Testis (tissue), 3 donors: ENCODE data around the gene UNC13C. TPM values are rescaled to one million over a fixed set of nuclear protein-coding genes. Genes with fewer than 3 reads are reported as not detected.

Source experiments
- DNase-seq: peaks from one replicate; pipeline ENCODE4 v3.0.0-alpha.2; 2019
- H3K27ac ChIP-seq, 2 donors: fragments of 200-600 bp; sonication (generic); one replicate each; pipeline ENCODE4 v1.5.1; 2019
- H3K27me3 ChIP-seq: fragments of 200-600 bp; sonication (generic); one replicate; pipeline ENCODE4 v1.5.1; 2019
- H3K36me3 ChIP-seq: fragments of 200-600 bp; sonication (generic); one replicate; pipeline ENCODE4 v1.5.1; 2017; ENCODE audit warnings: low read depth; ENCODE audit errors: missing control alignments
- H3K4me1 ChIP-seq: fragments of 200-600 bp; sonication (generic); one replicate; pipeline ENCODE4 v1.5.1; 2019
- H3K4me3 ChIP-seq, 2 donors: fragments of 200-600 bp; sonication (generic); one replicate each; pipeline ENCODE4 v1.5.1; 2017 to 2019
- H3K9me3 ChIP-seq: fragments of 200-600 bp; sonication (generic); one replicate; pipeline ENCODE4 v1.5.1; 2017
- POLR2A ChIP-seq: fragments of 450-650 bp; IDR thresholded peaks from one replicate; pipeline ENCODE4 v1.6.1; 2017; ENCODE audit warnings: antibody characterized with exemption, mild to moderate bottlenecking, moderate library complexity
- WGBS, 2 donors: methylation state at CpG; one replicate each; pipeline ENCODE4 v1.1.5; 2018; 5-methylcytosine and 5-hydroxymethylcytosine counted together
- intact Hi-C: fragments of 100-400 bp; cut with DNase I; formaldehyde crosslinking; loops from one replicate; pipeline ENCODE4 v1.15.1; 2023; ENCODE audit warnings: low total_unique reads
- polyA plus RNA-seq: library from polyadenylated mRNA; stranded (reverse); fragments of 350-450 nt; fragmentation: Illumina TruSeq; extraction: RNeasy Lipid Tissue Mini Kit (QIAGEN cat#74804); gene quantifications from one replicate; pipeline ENCODE4 v1.2.3, GENCODE V29; 2014; ENCODE audit warnings: low read depth, low replicate concordance; ENCODE audit not compliant: insufficient read depth
- total RNA-seq, 2 donors: library from RNA; depleted of rRNA; stranded (reverse); fragments of >200 nt; gene quantifications; one replicate each; pipeline ENCODE4 v1.2.3, GENCODE V29; 2016
- TF ChIP-seq, protein P1 (sequence below), 3 experiments: fragments of 450-650 bp in 2 of 3; fragments of 200-600 bp in 1 of 3; sonication (generic) in 1 of 3; IDR thresholded peaks; one replicate each; pipeline ENCODE4 v1.5.1; 2016 to 2019; ENCODE audit warnings: antibody characterized with exemption in 3 of 3, mild to moderate bottlenecking in 2 of 3, moderate library complexity in 1 of 3

UNC13C gene
- total and polyA plus RNA-seq, 3 donors from 2014 or later: 6.1 to 24.7 (median 8.8) TPM

DNA sequence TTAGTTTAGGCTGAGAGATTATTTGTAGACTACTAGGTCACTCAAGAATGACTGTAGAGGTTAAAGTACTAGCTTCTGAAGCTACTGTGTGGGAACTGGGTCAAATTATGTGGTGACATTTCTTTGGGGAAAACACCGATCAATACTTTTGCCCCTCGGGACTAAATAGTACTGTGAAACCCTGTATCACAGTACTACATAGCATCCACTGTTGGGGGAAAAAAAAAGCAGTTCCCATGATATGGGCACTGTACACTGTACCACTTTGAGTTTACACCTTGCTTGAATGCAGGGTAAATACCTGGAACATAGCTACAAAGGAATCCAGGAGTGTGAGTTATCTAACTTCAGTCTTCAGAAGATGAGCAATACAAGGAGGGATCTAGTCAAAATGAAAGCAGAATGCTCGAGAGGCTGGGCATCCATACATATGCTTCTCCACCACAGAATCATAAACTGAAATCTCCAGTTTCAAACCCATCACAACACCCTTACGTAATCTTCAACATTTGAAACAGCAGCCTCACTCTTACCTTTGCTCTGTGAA is 311.4 kb downstream of the UNC13C start:
- no peaks in the 10 kb centered on the region for H3K4me1 ChIP-seq
- intact Hi-C loops: no loop called here
- H3K4me3 ChIP-seq: no peak overlapping the region
- 68 to 85% methylated on average over 4 of the region's 4 CpGs for WGBS, 2 donors
- no peak for DNase-seq
- no peaks in the 10 kb centered on the region for H3K27me3 ChIP-seq
- TF ChIP-seq, protein P1, sequence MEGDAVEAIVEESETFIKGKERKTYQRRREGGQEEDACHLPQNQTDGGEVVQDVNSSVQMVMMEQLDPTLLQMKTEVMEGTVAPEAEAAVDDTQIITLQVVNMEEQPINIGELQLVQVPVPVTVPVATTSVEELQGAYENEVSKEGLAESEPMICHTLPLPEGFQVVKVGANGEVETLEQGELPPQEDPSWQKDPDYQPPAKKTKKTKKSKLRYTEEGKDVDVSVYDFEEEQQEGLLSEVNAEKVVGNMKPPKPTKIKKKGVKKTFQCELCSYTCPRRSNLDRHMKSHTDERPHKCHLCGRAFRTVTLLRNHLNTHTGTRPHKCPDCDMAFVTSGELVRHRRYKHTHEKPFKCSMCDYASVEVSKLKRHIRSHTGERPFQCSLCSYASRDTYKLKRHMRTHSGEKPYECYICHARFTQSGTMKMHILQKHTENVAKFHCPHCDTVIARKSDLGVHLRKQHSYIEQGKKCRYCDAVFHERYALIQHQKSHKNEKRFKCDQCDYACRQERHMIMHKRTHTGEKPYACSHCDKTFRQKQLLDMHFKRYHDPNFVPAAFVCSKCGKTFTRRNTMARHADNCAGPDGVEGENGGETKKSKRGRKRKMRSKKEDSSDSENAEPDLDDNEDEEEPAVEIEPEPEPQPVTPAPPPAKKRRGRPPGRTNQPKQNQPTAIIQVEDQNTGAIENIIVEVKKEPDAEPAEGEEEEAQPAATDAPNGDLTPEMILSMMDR (IDR thresholded peaks at IDR 0.05): no peak
- TF ChIP-seq POLR2A: no peak
- no peaks in the 10 kb centered on the region for H3K36me3 ChIP-seq
- no peaks in the 10 kb centered on the region for H3K9me3 ChIP-seq
- H3K27ac ChIP-seq: no peak overlapping the region

DNA sequence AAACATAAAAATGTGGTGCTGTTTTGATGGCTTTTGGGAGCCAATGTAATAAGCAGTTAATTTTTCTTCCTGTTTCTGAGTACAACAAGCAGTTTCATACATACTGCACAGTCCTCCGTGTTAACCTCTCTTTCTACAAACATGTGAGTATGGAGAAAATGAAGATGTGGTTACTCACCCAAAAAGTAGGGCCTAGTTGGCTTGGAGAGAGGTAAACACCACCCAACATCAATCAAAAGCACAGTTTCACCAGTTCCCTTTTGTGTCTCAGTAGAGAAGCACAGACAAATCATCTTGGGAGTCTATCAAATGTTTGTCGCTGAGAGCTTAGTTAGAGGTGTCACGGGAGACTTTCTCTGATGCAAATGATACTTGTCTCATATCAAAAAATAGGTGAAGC is 320.2 kb downstream of the UNC13C start:
- intact Hi-C loops: no loop called here
- DNase-seq: no peak
- Histone ChIP-seq H3K4me3 (no peak overlapping the region), H3K9me3 (no peaks in the 10 kb centered on the region), H3K36me3 (no peaks in the 10 kb centered on the region), H3K27me3 (no peaks in the 10 kb centered on the region), H3K27ac (no peak overlapping the region), H3K4me1 (no peaks in the 10 kb centered on the region)
- WGBS, 2 donors: 89 to 94% methylated on average over 3 of the region's 3 CpGs
- TF ChIP-seq, protein P1 (IDR thresholded peaks at IDR 0.05): no peak
- TF ChIP-seq POLR2A: no peak

DNA sequence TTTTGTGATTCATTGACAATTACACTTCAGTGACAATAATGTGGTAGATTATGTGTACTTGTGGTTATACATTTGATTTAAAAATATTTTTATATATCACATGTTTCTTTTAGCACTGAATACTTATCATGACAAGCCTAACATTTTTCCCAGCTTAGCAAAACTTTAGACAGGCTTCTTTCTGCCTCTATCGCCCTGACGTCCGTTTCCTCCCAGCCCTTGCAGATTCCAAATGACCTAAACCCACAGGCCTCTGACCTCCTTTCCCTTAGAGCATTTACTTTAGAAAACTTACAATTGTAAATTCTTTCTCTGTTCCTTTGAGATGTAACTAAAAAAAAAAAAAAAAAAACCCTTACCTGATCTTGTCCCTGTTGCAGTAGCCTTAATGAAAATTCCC is 326.1 kb downstream of the UNC13C start:
- H3K4me1 ChIP-seq: no peaks in the 10 kb centered on the region
- DNase-seq: no peak
- no peaks in the 10 kb centered on the region for H3K9me3 ChIP-seq
- intact Hi-C loops: no loop called here
- H3K36me3 ChIP-seq: no peaks in the 10 kb centered on the region
- TF ChIP-seq, protein P1 (IDR thresholded peaks at IDR 0.05): no peak
- TF ChIP-seq POLR2A: no peak
- H3K4me3 ChIP-seq: no peak overlapping the region
- no peak overlapping the region for H3K27ac ChIP-seq
- H3K27me3 ChIP-seq: no peaks in the 10 kb centered on the region
- 45 to 68% methylated on average over 3 of the region's 3 CpGs for WGBS, 2 donors

DNA sequence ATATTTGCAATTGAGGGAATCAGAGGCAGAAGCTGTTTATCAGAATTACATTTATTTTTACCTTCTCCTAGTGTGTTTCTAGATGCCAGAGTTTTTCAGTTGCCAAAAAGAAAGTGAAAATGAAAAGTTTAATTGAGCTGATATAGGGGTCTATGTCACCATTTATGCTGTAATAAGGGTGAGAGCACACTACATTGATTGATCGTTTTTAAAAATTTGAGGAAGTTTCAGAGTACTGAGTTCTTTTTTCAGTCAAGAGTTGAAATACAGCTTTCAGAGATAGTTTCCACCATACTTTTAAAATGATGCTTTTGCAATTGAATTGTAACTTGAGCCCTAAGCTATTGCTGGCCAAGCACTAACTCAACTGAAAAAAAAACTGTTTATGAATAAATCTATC is 326.9 kb downstream of the UNC13C start:
- TF ChIP-seq, protein P1 (IDR thresholded peaks at IDR 0.05): no peak
- TF ChIP-seq POLR2A: no peak
- Histone ChIP-seq H3K27ac (no peak overlapping the region), H3K4me3 (no peak overlapping the region), H3K4me1 (no peaks in the 10 kb centered on the region), H3K9me3 (no peaks in the 10 kb centered on the region), H3K36me3 (no peaks in the 10 kb centered on the region), H3K27me3 (no peaks in the 10 kb centered on the region)
- intact Hi-C loops: no loop called here
- DNase-seq: no peak
- WGBS, 2 donors: 85% methylated on average over 1 of the region's 1 CpG

DNA sequence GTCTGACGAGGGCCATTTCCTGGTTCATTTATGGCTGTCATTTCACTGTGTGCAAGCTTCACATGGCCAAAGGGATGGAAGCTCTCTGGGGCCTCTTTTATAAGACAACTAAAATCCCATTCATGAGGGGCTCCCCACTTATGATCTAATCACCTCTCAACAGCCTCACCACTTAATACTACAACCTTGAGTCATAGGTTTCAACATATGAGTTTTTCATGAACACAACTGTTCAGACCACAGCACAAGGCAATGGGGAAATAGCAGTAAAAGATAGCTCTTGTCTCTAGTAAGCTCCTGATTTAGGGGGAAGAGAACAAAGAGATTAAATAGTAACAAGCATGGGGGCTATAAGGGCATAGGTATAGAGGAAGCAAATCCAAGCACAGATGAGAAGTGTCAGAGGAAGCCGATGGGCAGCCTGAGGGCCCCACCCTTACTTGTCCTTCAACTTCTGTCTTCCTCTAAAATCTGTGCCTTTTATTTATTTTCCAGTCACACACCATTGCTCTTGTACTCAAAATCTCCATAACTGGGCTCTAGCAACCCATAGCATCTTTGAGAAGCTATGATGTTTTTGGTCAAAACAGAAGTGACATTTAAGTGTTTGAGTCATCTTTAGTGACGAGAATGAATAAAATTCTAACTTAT is 329.1 kb downstream of the UNC13C start:
- no peak for TF ChIP-seq POLR2A
- TF ChIP-seq, protein P1 (IDR thresholded peaks at IDR 0.05): no peak
- Histone ChIP-seq H3K36me3 (no peaks in the 10 kb centered on the region), H3K9me3 (no peaks in the 10 kb centered on the region), H3K27me3 (no peaks in the 10 kb centered on the region), H3K27ac (no peak overlapping the region), H3K4me3 (no peak overlapping the region), H3K4me1 (no peaks in the 10 kb centered on the region)
- DNase-seq: no peak
- intact Hi-C loops: no loop called here
- 71 to 84% methylated on average over 3 of the region's 3 CpGs for WGBS, 2 donors
